K562 (cell line): ENCODE measurements around the gene METTL23. TPM values are rescaled to one million over a fixed set of nuclear protein-coding genes. Genes with fewer than 3 reads are reported as not detected.

Source experiments
- GATA2 ChIP-seq: sonication (generic); formaldehyde crosslinking; IDR thresholded peaks from 2 replicates; pipeline ENCODE4 v1.4.0; 2020; ENCODE audit warnings: mild to moderate bottlenecking, missing genetic modification reagents
- KAT8 ChIP-seq: fragments of 450-650 bp; IDR thresholded peaks from 2 replicates; pipeline ENCODE4 v1.6.1; 2016; ENCODE audit warnings: low read depth, mild to moderate bottlenecking
- MTA3 ChIP-seq: fragments of 450-650 bp; formaldehyde crosslinking; IDR thresholded peaks from 2 replicates; pipeline ENCODE4 v1.6.1; 2017; ENCODE audit warnings: mild to moderate bottlenecking, borderline replicate concordance
- NCOA2 ChIP-seq, 2 experiments: fragments of 450-650 bp; IDR thresholded peaks; 2 replicates each; pipeline ENCODE4 v1.6.1; 2018; ENCODE audit warnings: mild to moderate bottlenecking in 2 of 2, moderate library complexity in 1 of 2; ENCODE audit not compliant: partially characterized antibody in 2 of 2
- NONO ChIP-seq, 2 experiments: fragments of 200-400 bp in 1 of 2; fragments of 450-650 bp in 1 of 2; formaldehyde crosslinking in 1 of 2; IDR thresholded peaks; 2 replicates each; pipeline ENCODE4 v1.6.1; 2017; ENCODE audit warnings: low read depth in 2 of 2, mild to moderate bottlenecking in 2 of 2, moderate library complexity in 2 of 2, low read length in 1 of 2
- PCBP1 ChIP-seq: fragments of 200-400 bp; formaldehyde crosslinking; IDR thresholded peaks from 2 replicates; pipeline ENCODE4 v1.6.1; 2018; ENCODE audit warnings: mild to moderate bottlenecking, low read depth, low read length; ENCODE audit not compliant: poor library complexity, severe bottlenecking
- POLR2B ChIP-seq: fragments of 450-650 bp; IDR thresholded peaks from 2 replicates; pipeline ENCODE4 v1.6.1; 2018; ENCODE audit warnings: low read depth; ENCODE audit not compliant: partially characterized antibody
- TEAD4 ChIP-seq, 2 experiments: sonication (generic) in 1 of 2; formaldehyde crosslinking in 1 of 2; IDR thresholded peaks; 2 replicates each; pipeline versions ENCODE4 v1.6.1 to v1.8.0; 2012 to 2022; ENCODE audit warnings: borderline replicate concordance in 1 of 2, inconsistent platforms in 1 of 2, low read length in 1 of 2, mild to moderate bottlenecking in 1 of 2, missing genetic modification reagents in 1 of 2
- ZBTB7A ChIP-seq: IDR thresholded peaks from 2 replicates; pipeline ENCODE4 v1.6.1; 2011; ENCODE audit warnings: low read depth, mild to moderate bottlenecking, low read length, moderate library complexity, borderline replicate concordance; ENCODE audit not compliant: control insufficient read depth
- ZNF175 ChIP-seq: fragments of 200-800 bp; sonication (Bioruptor generic); IDR thresholded peaks from 2 replicates; pipeline ENCODE4 v1.6.1; 2016; ENCODE audit warnings: low read depth, mild to moderate bottlenecking, missing genetic modification characterization, missing compliant biosample characterization
- ZNF507 ChIP-seq: conservative IDR thresholded peaks from 2 replicates; pipeline ENCODE4 v1.6.1; 2017; ENCODE audit warnings: missing genetic modification characterization, missing compliant biosample characterization
- polyA plus RNA-seq, 8 experiments: library from polyadenylated mRNA; depleted of rRNA in 4 of 8; stranded (reverse) in 5 of 8; unstranded in 3 of 8; fragments of >200 nt; fragmentation: Nextera tagmentation in 2 of 8; fragmentation: Illumina TruSeq in 1 of 8; extraction: Ambion mirVana in 2 of 8; extraction: Trizol in 1 of 8; gene quantifications; 2 replicates each; pipeline versions ENCODE4 v1.2.1 to v1.2.3, GENCODE V29; 2011 to 2014; ENCODE audit warnings: inconsistent platforms in 1 of 8, missing spikeins in 1 of 8
- total RNA-seq, 7 experiments: library from RNA; depleted of rRNA in 6 of 7; stranded (reverse); fragments of >200 nt in 6 of 7; fragmentation: Illumina TruSeq in 2 of 7; extraction: Trizol in 2 of 7; gene quantifications; 2 replicates each; pipeline versions ENCODE4 v1.2.1 to v1.2.3, GENCODE V29; 2011 to 2021; ENCODE audit warnings: low replicate concordance in 1 of 7
- TF ChIP-seq, protein P1 (sequence below): fragments of 450-650 bp; IDR thresholded peaks from one replicate; pipeline ENCODE4 v1.6.1; 2018; ENCODE audit warnings: mild to moderate bottlenecking, moderate library complexity; ENCODE audit not compliant: partially characterized antibody
- TF ChIP-seq, protein P2 (sequence below): fragments of 450-650 bp; IDR thresholded peaks from 2 replicates; pipeline ENCODE4 v1.6.1; 2016; ENCODE audit warnings: mild to moderate bottlenecking, moderate library complexity

Gene METTL23
- total and polyA plus RNA-seq, 9 of the 15 experiments (the other 6 are each of a cell fraction or from before 2014, with no cell fraction given): 29.4 to 67.3 (median 41.6) TPM

DNA sequence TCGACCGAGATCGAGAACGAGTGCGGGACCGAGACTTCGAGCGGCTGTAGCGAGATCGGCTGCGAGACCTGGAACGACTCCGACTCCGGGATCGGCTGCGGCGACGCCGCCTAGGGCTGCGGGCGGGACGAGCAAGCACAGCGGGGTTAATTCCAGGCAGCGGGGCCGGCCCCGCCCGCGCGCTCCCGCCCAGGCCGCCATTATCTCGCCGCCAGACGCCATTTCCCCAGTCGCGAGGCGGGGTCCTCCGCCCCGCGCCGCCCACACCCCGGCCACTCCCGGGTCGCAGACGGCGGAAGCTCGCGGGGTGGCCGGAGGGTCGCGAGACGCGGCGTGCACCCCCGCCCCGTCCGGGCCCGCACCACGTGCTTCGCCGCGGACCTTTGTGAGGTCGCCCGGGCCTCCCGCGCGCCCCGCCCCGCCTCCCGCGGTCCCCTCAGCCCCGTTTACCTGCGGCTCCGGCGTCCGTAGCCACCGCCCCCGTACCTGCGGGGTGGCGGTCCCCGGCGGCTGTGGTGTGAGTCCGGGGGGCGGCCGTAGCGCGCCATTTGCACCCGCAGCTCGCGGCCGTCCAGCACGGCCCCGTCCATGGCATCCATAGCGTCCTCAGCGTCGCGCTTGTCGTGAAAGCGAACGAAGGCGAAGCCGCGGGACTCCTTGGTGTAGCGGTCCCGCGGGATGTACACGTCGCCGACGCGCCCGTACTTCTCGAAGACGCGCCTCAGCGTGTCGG is 9.9 kb downstream of the METTL23 start (continued):
- TF ChIP-seq, protein P1, sequence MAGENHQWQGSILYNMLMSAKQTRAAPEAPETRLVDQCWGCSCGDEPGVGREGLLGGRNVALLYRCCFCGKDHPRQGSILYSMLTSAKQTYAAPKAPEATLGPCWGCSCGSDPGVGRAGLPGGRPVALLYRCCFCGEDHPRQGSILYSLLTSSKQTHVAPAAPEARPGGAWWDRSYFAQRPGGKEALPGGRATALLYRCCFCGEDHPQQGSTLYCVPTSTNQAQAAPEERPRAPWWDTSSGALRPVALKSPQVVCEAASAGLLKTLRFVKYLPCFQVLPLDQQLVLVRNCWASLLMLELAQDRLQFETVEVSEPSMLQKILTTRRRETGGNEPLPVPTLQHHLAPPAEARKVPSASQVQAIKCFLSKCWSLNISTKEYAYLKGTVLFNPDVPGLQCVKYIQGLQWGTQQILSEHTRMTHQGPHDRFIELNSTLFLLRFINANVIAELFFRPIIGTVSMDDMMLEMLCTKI: no peak
- no peak for TF ChIP-seq KAT8
- peak; percentile 52 to 78; a peak in 1 of 4 replicates for TF ChIP-seq NONO (IDR thresholded peaks at IDR 0.05; ENCODE audit: low read depth in 2 of 2, low read length in 1 of 2)
- 0 out of 2 replicates have a peak, but pooled peaks have one; percentile 15 for TF ChIP-seq MTA3
- TF ChIP-seq TEAD4 (IDR thresholded peaks at IDR 0.05; ENCODE audit: low read length): peak; percentile 72
- TF ChIP-seq TEAD4 (CRISPR knock-in tag; IDR thresholded peaks at IDR 0.05; ENCODE audit: borderline replicate concordance): peak; percentile 48; the same call in 1 of the 2 replicates
- peak; percentile 63 for TF ChIP-seq PCBP1
- no peak for TF ChIP-seq ZNF507 (tag)
- TF ChIP-seq GATA2: peak; percentile 10; the same call in 1 of the 2 replicates
- no peak for TF ChIP-seq POLR2B
- TF ChIP-seq NCOA2 (IDR thresholded peaks at IDR 0.05; ENCODE audit: partially characterized antibody in 2 of 2): no peak
- TF ChIP-seq, protein P2, sequence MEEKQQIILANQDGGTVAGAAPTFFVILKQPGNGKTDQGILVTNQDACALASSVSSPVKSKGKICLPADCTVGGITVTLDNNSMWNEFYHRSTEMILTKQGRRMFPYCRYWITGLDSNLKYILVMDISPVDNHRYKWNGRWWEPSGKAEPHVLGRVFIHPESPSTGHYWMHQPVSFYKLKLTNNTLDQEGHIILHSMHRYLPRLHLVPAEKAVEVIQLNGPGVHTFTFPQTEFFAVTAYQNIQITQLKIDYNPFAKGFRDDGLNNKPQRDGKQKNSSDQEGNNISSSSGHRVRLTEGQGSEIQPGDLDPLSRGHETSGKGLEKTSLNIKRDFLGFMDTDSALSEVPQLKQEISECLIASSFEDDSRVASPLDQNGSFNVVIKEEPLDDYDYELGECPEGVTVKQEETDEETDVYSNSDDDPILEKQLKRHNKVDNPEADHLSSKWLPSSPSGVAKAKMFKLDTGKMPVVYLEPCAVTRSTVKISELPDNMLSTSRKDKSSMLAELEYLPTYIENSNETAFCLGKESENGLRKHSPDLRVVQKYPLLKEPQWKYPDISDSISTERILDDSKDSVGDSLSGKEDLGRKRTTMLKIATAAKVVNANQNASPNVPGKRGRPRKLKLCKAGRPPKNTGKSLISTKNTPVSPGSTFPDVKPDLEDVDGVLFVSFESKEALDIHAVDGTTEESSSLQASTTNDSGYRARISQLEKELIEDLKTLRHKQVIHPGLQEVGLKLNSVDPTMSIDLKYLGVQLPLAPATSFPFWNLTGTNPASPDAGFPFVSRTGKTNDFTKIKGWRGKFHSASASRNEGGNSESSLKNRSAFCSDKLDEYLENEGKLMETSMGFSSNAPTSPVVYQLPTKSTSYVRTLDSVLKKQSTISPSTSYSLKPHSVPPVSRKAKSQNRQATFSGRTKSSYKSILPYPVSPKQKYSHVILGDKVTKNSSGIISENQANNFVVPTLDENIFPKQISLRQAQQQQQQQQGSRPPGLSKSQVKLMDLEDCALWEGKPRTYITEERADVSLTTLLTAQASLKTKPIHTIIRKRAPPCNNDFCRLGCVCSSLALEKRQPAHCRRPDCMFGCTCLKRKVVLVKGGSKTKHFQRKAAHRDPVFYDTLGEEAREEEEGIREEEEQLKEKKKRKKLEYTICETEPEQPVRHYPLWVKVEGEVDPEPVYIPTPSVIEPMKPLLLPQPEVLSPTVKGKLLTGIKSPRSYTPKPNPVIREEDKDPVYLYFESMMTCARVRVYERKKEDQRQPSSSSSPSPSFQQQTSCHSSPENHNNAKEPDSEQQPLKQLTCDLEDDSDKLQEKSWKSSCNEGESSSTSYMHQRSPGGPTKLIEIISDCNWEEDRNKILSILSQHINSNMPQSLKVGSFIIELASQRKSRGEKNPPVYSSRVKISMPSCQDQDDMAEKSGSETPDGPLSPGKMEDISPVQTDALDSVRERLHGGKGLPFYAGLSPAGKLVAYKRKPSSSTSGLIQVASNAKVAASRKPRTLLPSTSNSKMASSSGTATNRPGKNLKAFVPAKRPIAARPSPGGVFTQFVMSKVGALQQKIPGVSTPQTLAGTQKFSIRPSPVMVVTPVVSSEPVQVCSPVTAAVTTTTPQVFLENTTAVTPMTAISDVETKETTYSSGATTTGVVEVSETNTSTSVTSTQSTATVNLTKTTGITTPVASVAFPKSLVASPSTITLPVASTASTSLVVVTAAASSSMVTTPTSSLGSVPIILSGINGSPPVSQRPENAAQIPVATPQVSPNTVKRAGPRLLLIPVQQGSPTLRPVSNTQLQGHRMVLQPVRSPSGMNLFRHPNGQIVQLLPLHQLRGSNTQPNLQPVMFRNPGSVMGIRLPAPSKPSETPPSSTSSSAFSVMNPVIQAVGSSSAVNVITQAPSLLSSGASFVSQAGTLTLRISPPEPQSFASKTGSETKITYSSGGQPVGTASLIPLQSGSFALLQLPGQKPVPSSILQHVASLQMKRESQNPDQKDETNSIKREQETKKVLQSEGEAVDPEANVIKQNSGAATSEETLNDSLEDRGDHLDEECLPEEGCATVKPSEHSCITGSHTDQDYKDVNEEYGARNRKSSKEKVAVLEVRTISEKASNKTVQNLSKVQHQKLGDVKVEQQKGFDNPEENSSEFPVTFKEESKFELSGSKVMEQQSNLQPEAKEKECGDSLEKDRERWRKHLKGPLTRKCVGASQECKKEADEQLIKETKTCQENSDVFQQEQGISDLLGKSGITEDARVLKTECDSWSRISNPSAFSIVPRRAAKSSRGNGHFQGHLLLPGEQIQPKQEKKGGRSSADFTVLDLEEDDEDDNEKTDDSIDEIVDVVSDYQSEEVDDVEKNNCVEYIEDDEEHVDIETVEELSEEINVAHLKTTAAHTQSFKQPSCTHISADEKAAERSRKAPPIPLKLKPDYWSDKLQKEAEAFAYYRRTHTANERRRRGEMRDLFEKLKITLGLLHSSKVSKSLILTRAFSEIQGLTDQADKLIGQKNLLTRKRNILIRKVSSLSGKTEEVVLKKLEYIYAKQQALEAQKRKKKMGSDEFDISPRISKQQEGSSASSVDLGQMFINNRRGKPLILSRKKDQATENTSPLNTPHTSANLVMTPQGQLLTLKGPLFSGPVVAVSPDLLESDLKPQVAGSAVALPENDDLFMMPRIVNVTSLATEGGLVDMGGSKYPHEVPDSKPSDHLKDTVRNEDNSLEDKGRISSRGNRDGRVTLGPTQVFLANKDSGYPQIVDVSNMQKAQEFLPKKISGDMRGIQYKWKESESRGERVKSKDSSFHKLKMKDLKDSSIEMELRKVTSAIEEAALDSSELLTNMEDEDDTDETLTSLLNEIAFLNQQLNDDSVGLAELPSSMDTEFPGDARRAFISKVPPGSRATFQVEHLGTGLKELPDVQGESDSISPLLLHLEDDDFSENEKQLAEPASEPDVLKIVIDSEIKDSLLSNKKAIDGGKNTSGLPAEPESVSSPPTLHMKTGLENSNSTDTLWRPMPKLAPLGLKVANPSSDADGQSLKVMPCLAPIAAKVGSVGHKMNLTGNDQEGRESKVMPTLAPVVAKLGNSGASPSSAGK: peak; percentile 17; the same call in 1 of the 2 replicates
- peak; percentile 97 for TF ChIP-seq ZBTB7A
- no peak for TF ChIP-seq ZNF175 (CRISPR knock-in tag)
